Lower leg skin (tissue), 4 donors: ENCODE data around the gene BTBD1. TPM values are rescaled to one million over a fixed set of nuclear protein-coding genes. Genes with fewer than 3 reads are reported as not detected.

ENCODE experiments used
- DNase-seq, 2 donors: peaks; one replicate each; pipeline ENCODE4 v3.0.0-alpha.2; 2019; ENCODE audit warnings: low spot score in 2 of 2
- H3K4me3 ChIP-seq: fragments of 200-600 bp; sonication (generic); 2 replicates; pipeline ENCODE4 v1.5.1; 2017; ENCODE audit warnings: mild to moderate bottlenecking, low read depth; ENCODE audit not compliant: poor library complexity, severe bottlenecking
- POLR2A ChIP-seq, 2 donors: fragments of 450-650 bp; IDR thresholded peaks; one replicate each; pipeline ENCODE4 v1.6.1; 2016 to 2017; ENCODE audit warnings: antibody characterized with exemption in 2 of 2, mild to moderate bottlenecking in 1 of 2, moderate library complexity in 1 of 2
- WGBS, 2 donors: methylation state at CpG; one replicate each; pipeline ENCODE4 v1.1.5; 2018; 5-methylcytosine and 5-hydroxymethylcytosine counted together
- intact Hi-C: fragments of 100-400 bp; cut with DNase I; formaldehyde crosslinking; loops from one replicate; pipeline ENCODE4 v1.15.0; 2023; ENCODE audit warnings: low total_unique reads
- total RNA-seq, 4 donors: library from RNA; depleted of rRNA; stranded (reverse); fragments of >200 nt; gene quantifications; one replicate each; pipeline ENCODE4 v1.1.0, GENCODE V29; 2016
- TF ChIP-seq, protein P1 (sequence below), 3 donors: fragments of 450-650 bp; IDR thresholded peaks; one replicate each; pipeline ENCODE4 v1.5.1; 2016; ENCODE audit warnings: antibody characterized with exemption in 3 of 3, mild to moderate bottlenecking in 3 of 3, moderate library complexity in 2 of 3

The BTBD1 gene
- total RNA-seq, 4 donors from 2014 or later, result 46.2 to 57.5 (median 50.8) TPM

DNA sequence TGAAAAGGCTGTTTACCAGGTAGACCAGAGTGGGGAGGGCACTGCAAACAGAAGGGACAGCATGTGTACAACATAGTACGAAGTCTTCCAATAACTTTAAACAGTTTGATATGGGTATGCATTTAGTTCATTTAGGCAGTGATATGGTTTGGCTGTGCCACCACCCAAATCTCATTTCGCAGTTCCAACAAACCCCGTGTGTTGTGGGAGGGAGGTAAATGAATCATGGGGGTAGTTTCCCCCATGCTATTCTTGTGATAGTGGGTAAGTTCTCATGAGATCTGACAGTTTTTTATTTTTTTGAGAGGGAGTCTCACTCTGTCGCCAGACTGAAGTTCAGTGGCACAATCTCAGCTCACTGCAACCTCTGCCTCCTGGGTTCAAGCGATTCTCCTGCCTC, 88.6 kb downstream of the BTBD1 start:
- no peak for TF ChIP-seq POLR2A (IDR thresholded peaks at IDR 0.05)
- TF ChIP-seq, protein P1, sequence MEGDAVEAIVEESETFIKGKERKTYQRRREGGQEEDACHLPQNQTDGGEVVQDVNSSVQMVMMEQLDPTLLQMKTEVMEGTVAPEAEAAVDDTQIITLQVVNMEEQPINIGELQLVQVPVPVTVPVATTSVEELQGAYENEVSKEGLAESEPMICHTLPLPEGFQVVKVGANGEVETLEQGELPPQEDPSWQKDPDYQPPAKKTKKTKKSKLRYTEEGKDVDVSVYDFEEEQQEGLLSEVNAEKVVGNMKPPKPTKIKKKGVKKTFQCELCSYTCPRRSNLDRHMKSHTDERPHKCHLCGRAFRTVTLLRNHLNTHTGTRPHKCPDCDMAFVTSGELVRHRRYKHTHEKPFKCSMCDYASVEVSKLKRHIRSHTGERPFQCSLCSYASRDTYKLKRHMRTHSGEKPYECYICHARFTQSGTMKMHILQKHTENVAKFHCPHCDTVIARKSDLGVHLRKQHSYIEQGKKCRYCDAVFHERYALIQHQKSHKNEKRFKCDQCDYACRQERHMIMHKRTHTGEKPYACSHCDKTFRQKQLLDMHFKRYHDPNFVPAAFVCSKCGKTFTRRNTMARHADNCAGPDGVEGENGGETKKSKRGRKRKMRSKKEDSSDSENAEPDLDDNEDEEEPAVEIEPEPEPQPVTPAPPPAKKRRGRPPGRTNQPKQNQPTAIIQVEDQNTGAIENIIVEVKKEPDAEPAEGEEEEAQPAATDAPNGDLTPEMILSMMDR (IDR thresholded peaks at IDR 0.05), result no peak
- intact Hi-C loops, result no loop called here
- no peak for DNase-seq
- WGBS, 2 donors, result 94 to 96% methylated on average over 5 of the region's 5 CpGs
- no peak overlapping the region for H3K4me3 ChIP-seq

DNA sequence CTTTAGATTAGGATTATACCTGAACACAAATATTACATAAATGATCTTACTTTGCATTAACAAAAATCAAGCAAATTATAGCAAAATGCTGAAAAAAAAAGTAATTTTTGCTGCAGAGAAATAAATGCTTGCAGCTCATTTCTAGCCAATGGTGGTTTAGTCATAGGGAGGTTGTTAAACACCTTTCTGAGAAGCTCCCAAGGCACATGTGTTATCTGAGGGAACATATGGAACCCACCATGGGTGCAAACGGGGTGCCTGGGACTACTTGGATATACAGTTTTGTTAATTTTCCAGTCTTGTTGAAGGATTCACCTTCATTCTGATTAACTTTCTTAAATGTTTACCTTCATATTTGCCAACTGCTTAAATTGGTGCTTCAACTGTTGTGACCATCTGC, 90.0 kb downstream of the BTBD1 start:
- no peak for DNase-seq
- WGBS, 2 donors, result 75 to 96% methylated on average over 1 of the region's 1 CpG
- H3K4me3 ChIP-seq, result no peak overlapping the region
- intact Hi-C loops, result no loop called here
- TF ChIP-seq POLR2A (IDR thresholded peaks at IDR 0.05), result no peak
- TF ChIP-seq, protein P1 (IDR thresholded peaks at IDR 0.05), result no peak

DNA sequence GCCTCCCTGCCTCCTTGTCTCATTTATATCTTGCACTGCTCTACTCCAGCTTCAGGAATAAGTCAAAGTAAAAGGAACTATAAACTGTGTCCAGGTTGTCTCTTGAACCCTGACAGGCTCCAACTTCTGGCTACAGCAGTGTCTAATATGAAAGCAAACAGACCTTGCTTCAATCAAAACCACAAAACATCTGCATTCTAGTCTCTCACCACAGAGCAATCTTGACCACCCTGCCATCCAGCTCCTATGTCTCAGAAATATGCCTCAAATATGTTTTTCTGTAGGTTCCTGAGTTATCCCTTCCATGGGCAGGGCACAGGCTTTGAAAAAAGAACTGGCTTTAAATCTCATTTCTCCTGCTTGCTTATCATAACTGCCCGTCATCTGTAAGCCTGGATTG, 94.1 kb downstream of the BTBD1 start:
- WGBS, 2 donors, result 90 to 97% methylated on average over 1 of the region's 1 CpG
- no peak overlapping the region for H3K4me3 ChIP-seq

DNA sequence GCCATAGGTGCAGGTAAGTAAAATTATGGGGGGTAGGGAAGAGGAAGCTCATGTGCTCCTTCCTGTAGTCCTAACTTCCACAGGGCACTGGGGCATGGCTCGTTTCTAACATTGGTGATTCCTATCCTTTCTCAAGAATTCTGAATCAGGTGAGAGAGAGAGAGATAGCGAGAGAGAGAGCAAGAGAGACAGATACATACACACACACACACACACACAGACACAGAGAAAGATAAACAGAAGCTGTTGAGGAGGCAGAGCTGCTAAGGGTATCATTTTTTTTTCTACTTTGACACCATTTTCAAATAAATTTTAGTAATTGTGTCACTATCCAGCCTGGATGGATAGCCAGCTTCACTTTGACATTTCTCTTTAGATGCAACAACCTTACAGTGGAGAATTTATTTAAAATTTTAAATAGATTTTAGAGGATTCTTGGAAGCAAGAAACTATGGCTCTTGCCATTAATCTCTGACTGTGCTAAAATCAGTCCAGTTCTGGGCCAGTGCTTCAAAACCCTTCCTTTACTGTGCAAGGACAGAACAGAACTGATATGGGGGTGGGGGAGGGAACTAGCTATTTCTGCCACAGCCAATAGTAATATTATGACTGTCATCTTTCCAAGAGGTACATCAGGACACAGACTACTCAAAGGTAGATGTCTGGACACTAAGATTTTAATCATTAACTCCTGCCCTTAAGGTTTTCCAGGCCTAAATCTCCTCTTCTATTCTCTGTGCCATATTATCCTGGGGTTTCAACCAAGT, 95.7 kb downstream of the BTBD1 start:
- DNase-seq, result no peak
- no peak overlapping the region for H3K4me3 ChIP-seq
- TF ChIP-seq, protein P1 (IDR thresholded peaks at IDR 0.05), result no peak
- no peak for TF ChIP-seq POLR2A (IDR thresholded peaks at IDR 0.05)
- 82 to 90% methylated on average over 2 of the region's 2 CpGs for WGBS, 2 donors
- intact Hi-C loops, result no loop called here

More for the DNA sequence above, 94.1 kb downstream of the BTBD1 start:
- TF ChIP-seq POLR2A (IDR thresholded peaks at IDR 0.05), result no peak
- TF ChIP-seq, protein P1 (IDR thresholded peaks at IDR 0.05), result no peak
- DNase-seq, result no peak
- intact Hi-C loops, result no loop called here

DNA sequence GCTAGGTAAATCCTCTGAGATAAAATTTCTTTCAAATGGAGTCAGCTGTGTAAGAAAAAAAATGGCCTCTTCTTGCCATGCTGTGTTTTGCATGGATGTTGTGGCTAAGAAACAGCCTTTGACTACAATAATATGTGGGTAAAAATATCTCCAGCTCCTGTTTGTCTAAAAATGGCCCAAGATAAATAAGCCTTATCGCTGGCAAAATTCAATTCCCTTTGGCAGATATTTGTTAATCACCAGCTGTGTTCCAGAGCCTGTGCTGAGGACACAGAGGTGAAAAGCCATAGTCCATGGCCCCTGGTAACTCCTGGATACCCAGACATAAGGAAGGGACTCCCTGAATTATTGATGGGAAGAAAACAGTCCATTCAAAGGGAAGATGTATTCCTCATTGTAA, 96.4 kb downstream of the BTBD1 start:
- intact Hi-C loops, result no loop called here
- TF ChIP-seq POLR2A (IDR thresholded peaks at IDR 0.05), result no peak
- TF ChIP-seq, protein P1 (IDR thresholded peaks at IDR 0.05), result no peak
- 83% methylated on average over 1 of the region's 1 CpG for WGBS, 2 donors
- H3K4me3 ChIP-seq, result no peak overlapping the region
- no peak for DNase-seq
